HepG2 (cell line): ENCODE results near the gene BCL6. TPM values are rescaled to one million over a fixed set of nuclear protein-coding genes. Genes with fewer than 3 reads are reported as not detected.

Experiments
- AKNA ChIP-seq: sonication (generic); formaldehyde crosslinking; IDR thresholded peaks from 2 replicates; pipeline ENCODE4 v1.4.0; 2020; ENCODE audit warnings: missing genetic modification reagents, borderline replicate concordance
- ARNT2 ChIP-seq: sonication (generic); formaldehyde crosslinking; IDR thresholded peaks from 2 replicates; pipeline ENCODE4 v1.8.0; 2022; ENCODE audit warnings: mild to moderate bottlenecking, low read depth, missing genetic modification reagents, moderate library complexity
- GPBP1L1 ChIP-seq: sonication (generic); formaldehyde crosslinking; IDR thresholded peaks from 2 replicates; pipeline ENCODE4 v1.5.0; 2020; ENCODE audit warnings: mild to moderate bottlenecking, missing genetic modification reagents
- HOXD1 ChIP-seq: sonication (generic); formaldehyde crosslinking; IDR thresholded peaks from 2 replicates; pipeline ENCODE4 v1.5.0; 2020; ENCODE audit warnings: missing genetic modification reagents
- SMC3 ChIP-seq: IDR thresholded peaks from 2 replicates; pipeline ENCODE4 v1.6.1; 2011; ENCODE audit warnings: low read length, improper control_type of control experiment
- ZNF142 ChIP-seq: sonication (generic); formaldehyde crosslinking; IDR thresholded peaks from 2 replicates; pipeline ENCODE4 v1.4.0; 2020; ENCODE audit warnings: missing genetic modification reagents
- ZNF547 ChIP-seq: sonication (generic); formaldehyde crosslinking; IDR thresholded peaks from 2 replicates; pipeline ENCODE4 v1.5.1; 2020; ENCODE audit warnings: mild to moderate bottlenecking, missing genetic modification reagents
- polyA plus RNA-seq, 8 experiments: library from polyadenylated mRNA; depleted of rRNA in 3 of 8; stranded (reverse) in 7 of 8; unstranded in 1 of 8; fragments of >200 nt; fragmentation: Illumina TruSeq in 4 of 8; extraction: Trizol in 4 of 8; gene quantifications; 2 replicates each; pipeline versions ENCODE4 v1.2.1 to v1.2.3, GENCODE V29; 2011 to 2016; ENCODE audit warnings: low read depth in 4 of 8, missing spikeins in 1 of 8, mixed read lengths in 1 of 8; ENCODE audit not compliant: insufficient read depth in 1 of 8
- total RNA-seq, 5 experiments: library from RNA; depleted of rRNA; stranded (reverse); fragments of >200 nt; fragmentation: Illumina TruSeq; extraction: Trizol; gene quantifications; 2 replicates each; pipeline ENCODE4 v1.2.3, GENCODE V29; 2016; ENCODE audit warnings: low read depth in 1 of 5

BCL6 gene
- total and polyA plus RNA-seq, 2 of the 13 experiments (the other 11 are each of a cell fraction or from before 2014, with no cell fraction given): 21.2 to 53.7 TPM

GRCh38 chr3:187719628-187720336 is 25.5 kb downstream of the BCL6 start (continued):
- no peak for TF ChIP-seq ARNT2 (CRISPR knock-in tag)
- TF ChIP-seq HOXD1 (CRISPR knock-in tag): no peak
- no peak for TF ChIP-seq SMC3
- TF ChIP-seq ZNF142 (CRISPR knock-in tag): peak; percentile 29; the same call in 1 of the 2 replicates
- no peak for TF ChIP-seq ZNF547
- no peak for TF ChIP-seq AKNA (CRISPR knock-in tag)
- no peak for TF ChIP-seq GPBP1L1
